K562 (cell line): Measurements from ENCODE around the gene SLC30A1. TPM values are rescaled to one million over a fixed set of nuclear protein-coding genes. Genes with fewer than 3 reads are reported as not detected.

ENCODE experiments used
- ARNT ChIP-seq, 2 experiments: fragments of 450-650 bp; IDR thresholded peaks; 2 replicates each; pipeline ENCODE4 v1.6.1; 2016; ENCODE audit warnings: mild to moderate bottlenecking in 1 of 2
- CEBPB ChIP-seq: fragments of 450-650 bp; IDR thresholded peaks from 2 replicates; pipeline ENCODE4 v1.6.1; 2016; ENCODE audit warnings: missing genetic modification characterization, missing compliant biosample characterization
- CTCF ChIP-seq, 3 experiments: IDR thresholded peaks in 2 of 3; conservative IDR thresholded peaks in 1 of 3; 2 replicates each; pipeline ENCODE4 v1.5.1; 2011 to 2012; ENCODE audit warnings: low read length in 3 of 3, mild to moderate bottlenecking in 3 of 3, control low read depth in 2 of 3, improper control_type of control experiment in 1 of 3, inconsistent platforms in 1 of 3, low read depth in 1 of 3, mixed read lengths in 1 of 3, moderate library complexity in 1 of 3; ENCODE audit not compliant: insufficient read depth in 2 of 3
- DACH1 ChIP-seq: fragments of 450-650 bp; IDR thresholded peaks from 2 replicates; pipeline ENCODE4 v1.6.1; 2018; ENCODE audit not compliant: partially characterized antibody
- ESRRA ChIP-seq: fragments of 450-650 bp; IDR thresholded peaks from 2 replicates; pipeline ENCODE4 v1.6.1; 2014; ENCODE audit warnings: low read depth, mild to moderate bottlenecking, moderate library complexity, borderline replicate concordance
- EZH2 ChIP-seq: IDR thresholded peaks from 2 replicates; pipeline ENCODE4 v1.6.1; 2012; ENCODE audit warnings: low read depth, mild to moderate bottlenecking, inconsistent platforms, low read length, borderline replicate concordance
- FOXA3 ChIP-seq, 2 experiments: fragments of 450-650 bp in 1 of 2; sonication (generic) in 1 of 2; formaldehyde crosslinking; IDR thresholded peaks in 1 of 2; conservative IDR thresholded peaks in 1 of 2; 2 replicates each; pipeline versions ENCODE4 v1.4.0 to v1.8.0; 2020 to 2022; ENCODE audit warnings: mild to moderate bottlenecking in 2 of 2, missing genetic modification reagents in 1 of 2
- HBP1 ChIP-seq: fragments of 450-650 bp; formaldehyde crosslinking; IDR thresholded peaks from 2 replicates; pipeline ENCODE4 v1.4.0; 2022; ENCODE audit warnings: missing genetic modification characterization
- HDAC6 ChIP-seq: IDR thresholded peaks from 2 replicates; pipeline ENCODE4 v1.6.1; 2012; ENCODE audit warnings: low read depth, mild to moderate bottlenecking, control low read depth, inconsistent platforms, low read length, moderate library complexity
- HDGF ChIP-seq: fragments of 450-650 bp; IDR thresholded peaks from 2 replicates; pipeline ENCODE4 v1.6.1; 2016
- IRF2 ChIP-seq: sonication (generic); formaldehyde crosslinking; IDR thresholded peaks from 2 replicates; pipeline ENCODE4 v1.8.1; 2022; ENCODE audit warnings: mild to moderate bottlenecking, missing genetic modification reagents
- KDM2B ChIP-seq: fragments of 250-450 bp; sonication (Bioruptor Pico); IDR thresholded peaks from 2 replicates; pipeline ENCODE4 v1.8.0; 2021; ENCODE audit warnings: mild to moderate bottlenecking, moderate library complexity
- LEF1 ChIP-seq: fragments of 450-650 bp; IDR thresholded peaks from 2 replicates; pipeline ENCODE4 v1.6.1; 2016; ENCODE audit warnings: mild to moderate bottlenecking
- MITF ChIP-seq: IDR thresholded peaks from 2 replicates; pipeline ENCODE4 v1.6.1; 2014; ENCODE audit warnings: antibody characterized with exemption
- MXI1 ChIP-seq: IDR thresholded peaks from 2 replicates; pipeline ENCODE4 v1.6.1; 2011; ENCODE audit warnings: low read depth, mild to moderate bottlenecking, improper control_type of control experiment, low read length
- PHB2 ChIP-seq: fragments of 450-650 bp; IDR thresholded peaks from 2 replicates; pipeline ENCODE4 v1.6.1; 2017; ENCODE audit warnings: low read depth
- PPARD ChIP-seq: fragments of 250-450 bp; sonication (Bioruptor Pico); IDR thresholded peaks from 2 replicates; pipeline ENCODE4 v1.8.0; 2022; ENCODE audit warnings: inconsistent platforms, mild to moderate bottlenecking, moderate library complexity
- TFAM ChIP-seq: fragments of 250-450 bp; sonication (Bioruptor Pico); conservative IDR thresholded peaks from 2 replicates; pipeline ENCODE4 v1.5.0; 2021; ENCODE audit warnings: mild to moderate bottlenecking, moderate library complexity
- U2AF2 ChIP-seq: fragments of 200-400 bp; formaldehyde crosslinking; optimal IDR thresholded peaks from 2 replicates; pipeline ENCODE3; 2017; ENCODE audit warnings: low read depth, mild to moderate bottlenecking, low read length
- ZFP91 ChIP-seq: sonication (generic); formaldehyde crosslinking; IDR thresholded peaks from 2 replicates; pipeline ENCODE4 v1.8.0; 2022; ENCODE audit warnings: mild to moderate bottlenecking, missing genetic modification reagents
- ZNF24 ChIP-seq: fragments of 450-650 bp; IDR thresholded peaks from 2 replicates; pipeline ENCODE4 v1.6.1; 2016
- ZNF274 ChIP-seq: IDR thresholded peaks from 2 replicates; pipeline ENCODE4 v1.6.1; 2011; ENCODE audit warnings: low read depth, mild to moderate bottlenecking, low read length, moderate library complexity, borderline replicate concordance
- ZNF324 ChIP-seq: fragments of 250-450 bp; sonication (Bioruptor Pico); IDR thresholded peaks from 2 replicates; pipeline ENCODE4 v1.4.0; 2020; ENCODE audit warnings: mild to moderate bottlenecking
- ZNF780A ChIP-seq: fragments of 250-450 bp; sonication (Bioruptor Pico); IDR thresholded peaks from 2 replicates; pipeline ENCODE4 v1.5.0; 2021; ENCODE audit warnings: mild to moderate bottlenecking
- polyA plus RNA-seq, 8 experiments: library from polyadenylated mRNA; depleted of rRNA in 4 of 8; stranded (reverse) in 5 of 8; unstranded in 3 of 8; fragments of >200 nt; fragmentation: Nextera tagmentation in 2 of 8; fragmentation: Illumina TruSeq in 1 of 8; extraction: Ambion mirVana in 2 of 8; extraction: Trizol in 1 of 8; gene quantifications; 2 replicates each; pipeline versions ENCODE4 v1.2.1 to v1.2.3, GENCODE V29; 2011 to 2014; ENCODE audit warnings: inconsistent platforms in 1 of 8, missing spikeins in 1 of 8
- total RNA-seq, 7 experiments: library from RNA; depleted of rRNA in 6 of 7; stranded (reverse); fragments of >200 nt in 6 of 7; fragmentation: Illumina TruSeq in 2 of 7; extraction: Trizol in 2 of 7; gene quantifications; 2 replicates each; pipeline versions ENCODE4 v1.2.1 to v1.2.3, GENCODE V29; 2011 to 2021; ENCODE audit warnings: low replicate concordance in 1 of 7

The SLC30A1 gene
- total and polyA plus RNA-seq, 9 of the 15 experiments (the other 6 are each of a cell fraction or from before 2014, with no cell fraction given) = 4.1 to 14.4 (median 6.6) TPM

- TF ChIP-seq CTCF (IDR thresholded peaks at IDR 0.05 in 2 of 3, conservative IDR thresholded peaks at IDR 0.05 in 1 of 3; ENCODE audit: insufficient read depth in 2 of 3, low read depth in 1 of 3, low read length in 3 of 3) (no peak; a peak in 1 of 6 replicates), FOXA3 (CRISPR knock-in tag; conservative IDR thresholded peaks at IDR 0.05 in 1 of 2, IDR thresholded peaks at IDR 0.05 in 1 of 2) (no peak), TFAM (CRISPR knock-in tag) (no peak), U2AF2 (no peak), ESRRA (no peak), DACH1 (no peak), EZH2 (no peak), KDM2B (no peak), MXI1 (no peak), MITF (no peak), PPARD (no peak), HDAC6 (no peak), LEF1 (no peak), HBP1 (no peak), IRF2 (CRISPR knock-in tag) (no peak), HDGF (no peak), ZFP91 (no peak), PHB2 (no peak), ZNF780A (no peak), CEBPB (tag) (no peak), ZNF274 (no peak), ZNF24 (no peak), ARNT (IDR thresholded peaks at IDR 0.05) (no peak), ZNF324 (CRISPR knock-in tag) (no peak)
Measured at GRCh38 chr1:211606332-211606913, 27.5 kb upstream of the SLC30A1 start (continued).
